ENCODE results near the gene PHOSPHO2.

PHOSPHO2 gene

GRCh38 chr2:169717691-169718063 lies 23.4 kb downstream of the PHOSPHO2 start:
- no peak for DNase-seq

DNA sequence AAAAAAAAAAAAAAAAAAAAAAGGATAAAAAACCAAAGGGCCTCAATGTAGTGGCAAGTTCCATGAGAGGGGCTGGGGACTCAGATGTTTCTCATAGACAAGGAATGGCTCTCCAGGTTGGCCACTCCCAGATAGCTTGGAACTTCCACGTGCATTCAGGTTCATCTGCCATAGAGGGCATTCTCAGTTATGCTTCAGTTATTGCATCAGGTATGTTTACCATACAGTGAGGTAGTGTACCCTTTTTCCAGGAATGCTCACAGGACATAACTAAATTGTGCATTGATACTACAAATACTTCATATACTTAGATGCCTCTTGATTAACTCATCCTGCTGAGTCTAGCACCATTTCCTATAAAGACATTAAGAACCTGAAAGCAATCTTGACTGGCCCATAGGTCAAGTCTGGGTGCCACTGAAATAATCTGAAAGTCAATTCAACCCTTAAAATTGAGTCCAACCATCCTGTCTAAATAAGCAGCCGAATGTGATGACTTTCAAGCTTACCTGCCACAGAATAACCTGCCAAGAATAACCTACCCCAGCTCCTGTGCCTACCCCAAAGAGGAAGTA lies 24.7 kb downstream of the PHOSPHO2 start:
- no peak for DNase-seq

- DNase-seq = no peak
Measured at GRCh38 chr2:169721016-169721415, 26.7 kb downstream of the PHOSPHO2 start.

GRCh38 chr2:169727065-169727464 lies 32.8 kb downstream of the PHOSPHO2 start:
- DNase-seq = no peak

GRCh38 chr2:169729274-169729605 lies 35.0 kb downstream of the PHOSPHO2 start:
- no peak for DNase-seq

GRCh38 chr2:169732075-169732474 lies 37.8 kb downstream of the PHOSPHO2 start:
- no peak for DNase-seq

DNA sequence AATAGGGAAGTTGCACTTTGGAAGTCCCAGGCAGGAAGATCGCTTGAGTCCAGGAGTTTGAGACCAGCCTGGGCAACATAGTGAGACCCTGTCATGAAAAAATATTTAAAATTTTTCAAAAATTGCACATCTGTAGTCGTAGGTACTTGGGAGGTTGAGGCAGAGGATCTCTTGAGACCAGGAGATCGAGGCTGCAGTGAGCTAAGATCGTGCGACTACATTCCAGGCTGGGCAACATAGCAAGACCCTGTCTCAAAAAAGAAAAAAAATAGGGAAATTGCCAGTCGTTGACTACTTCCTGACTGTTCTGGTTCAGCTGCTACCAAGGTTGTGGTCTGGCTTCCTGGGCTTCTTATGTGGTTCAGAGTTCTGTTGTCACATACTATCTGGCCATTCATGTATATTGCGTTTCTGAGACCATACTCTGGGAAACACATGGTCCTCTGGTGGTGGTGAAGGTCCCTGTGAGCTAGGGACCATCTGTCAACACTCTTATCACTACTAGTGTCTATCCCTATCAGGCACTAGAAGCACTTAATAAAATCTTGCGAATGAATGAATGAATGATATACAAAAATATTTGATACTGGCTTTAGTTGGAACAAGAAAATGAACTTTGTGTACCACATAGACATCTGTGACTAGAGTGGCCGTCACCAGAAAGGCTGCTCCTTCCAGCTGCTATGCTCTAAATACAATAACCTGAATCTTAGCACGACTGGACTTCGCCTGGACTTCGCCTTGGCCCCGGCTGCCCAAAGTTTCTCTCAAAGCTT lies 38.5 kb downstream of the PHOSPHO2 start:
- no peak for DNase-seq

DNA sequence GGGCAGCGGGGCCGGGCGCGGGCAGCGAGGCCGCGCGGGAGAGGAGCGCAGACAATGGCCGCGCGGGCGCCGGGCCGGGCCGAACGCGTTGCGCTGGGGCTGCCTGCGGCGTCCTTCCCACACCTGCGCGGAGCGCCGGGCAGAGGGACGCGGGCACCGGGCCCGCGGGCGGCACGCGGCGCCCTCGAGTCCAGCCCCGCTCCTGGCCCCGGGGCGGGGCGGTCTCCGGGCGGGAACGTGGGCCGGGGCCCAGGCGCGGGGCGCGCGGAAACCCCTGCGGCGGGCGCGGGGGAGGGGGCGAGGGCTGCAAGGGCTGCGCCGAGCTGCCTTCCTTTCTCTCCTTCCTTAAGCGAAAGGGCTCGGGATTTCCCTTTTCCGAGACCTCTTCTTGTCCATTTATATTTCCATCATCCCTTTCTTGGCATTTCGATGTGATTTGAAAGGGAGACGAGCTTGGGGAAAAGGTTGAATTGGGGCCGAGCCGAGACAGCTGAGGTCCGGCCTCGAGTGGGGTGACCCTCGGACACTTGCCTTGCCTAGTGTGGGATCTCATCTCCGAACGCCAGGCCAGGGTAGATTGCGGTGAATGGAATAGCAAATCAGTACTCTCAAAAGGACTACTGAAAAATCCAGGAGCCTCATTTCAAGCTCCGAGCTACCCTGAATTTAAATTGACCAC lies 40.0 kb downstream of the PHOSPHO2 start:
- DNase-seq = no peak

GRCh38 chr2:169735623-169736022 lies 41.4 kb downstream of the PHOSPHO2 start:
- no peak for DNase-seq

GRCh38 chr2:169736902-169737301 lies 42.6 kb downstream of the PHOSPHO2 start:
- DNase-seq = no peak

GRCh38 chr2:169738566-169739229 lies 44.4 kb downstream of the PHOSPHO2 start:
- DNase-seq = no peak

DNA sequence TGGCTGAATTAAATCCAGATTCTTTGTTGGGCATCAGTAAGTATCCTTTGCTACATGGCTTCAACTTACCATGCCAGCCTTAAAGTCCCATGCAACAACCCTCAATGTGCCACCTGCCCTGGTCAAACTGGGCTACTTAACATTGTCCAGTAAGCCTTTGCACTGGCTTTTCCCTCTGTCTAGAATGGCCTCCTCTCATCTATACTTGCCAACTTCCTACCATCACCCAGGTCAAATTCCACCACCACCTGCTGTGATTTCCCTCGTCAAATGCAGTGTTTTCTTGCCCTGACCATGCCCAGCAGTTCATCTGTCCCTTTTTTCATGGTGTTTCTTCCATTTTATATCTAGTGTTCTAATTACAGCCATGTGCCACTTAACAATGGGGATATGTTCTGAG lies 45.1 kb downstream of the PHOSPHO2 start:
- no peak for DNase-seq

DNA sequence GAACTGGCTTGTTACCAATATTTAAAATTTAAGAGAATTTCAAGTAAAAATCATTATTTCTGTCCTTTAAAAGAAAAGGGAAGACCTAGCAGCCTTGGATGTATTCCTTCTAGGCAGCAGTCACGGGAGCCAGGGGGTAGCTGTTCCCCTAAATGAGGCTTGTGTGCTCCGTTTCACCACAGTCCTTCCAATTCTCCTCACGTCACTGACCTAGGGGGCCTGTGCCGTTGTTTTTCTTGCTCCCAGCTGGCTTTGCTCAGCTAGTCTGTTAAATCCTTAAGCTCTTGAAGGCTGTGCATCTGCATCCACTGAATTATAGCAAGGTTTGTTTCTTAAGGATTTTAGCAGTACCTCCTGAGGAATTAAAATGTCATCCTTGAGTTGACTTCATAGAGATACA lies 49.3 kb downstream of the PHOSPHO2 start:
- DNase-seq = no peak

DNA sequence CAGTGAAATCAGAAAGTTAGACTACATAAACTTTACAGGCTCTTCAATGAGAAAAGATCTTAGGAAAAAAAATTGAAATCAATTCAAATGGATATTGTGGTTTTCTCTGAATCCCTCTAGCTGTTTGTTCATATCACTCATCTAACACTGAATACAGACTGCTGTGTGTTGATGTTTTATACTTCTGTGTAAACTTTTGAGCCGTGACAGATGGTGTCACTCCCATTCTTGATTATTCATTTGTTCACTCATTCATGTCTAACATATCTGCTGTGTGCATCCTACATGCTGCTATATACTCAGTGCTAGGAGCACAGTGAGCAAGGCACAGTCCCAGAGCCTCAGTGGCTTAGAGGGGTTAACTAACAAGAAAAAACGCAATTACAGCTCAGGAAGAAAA lies 52.0 kb downstream of the PHOSPHO2 start:
- no peak for DNase-seq

GRCh38 chr2:169748319-169748718 lies 54.0 kb downstream of the PHOSPHO2 start:
- DNase-seq = no peak

Measured in stimulated activated CD4-positive, alpha-beta T cell treated with anti-CD3 and anti-CD28 coated beads, Interleukin-1b, Interleukin-23, amount 100 ng/mL, for 48 hours (primary cell).